ENCODE data around the gene CCDC88B.
"Not testable (repeated sequence)": the region's sequence is repeated elsewhere in the genome, so short reads cannot be mapped to it uniquely, and the experiment has no call there.

The CCDC88B gene

DNA sequence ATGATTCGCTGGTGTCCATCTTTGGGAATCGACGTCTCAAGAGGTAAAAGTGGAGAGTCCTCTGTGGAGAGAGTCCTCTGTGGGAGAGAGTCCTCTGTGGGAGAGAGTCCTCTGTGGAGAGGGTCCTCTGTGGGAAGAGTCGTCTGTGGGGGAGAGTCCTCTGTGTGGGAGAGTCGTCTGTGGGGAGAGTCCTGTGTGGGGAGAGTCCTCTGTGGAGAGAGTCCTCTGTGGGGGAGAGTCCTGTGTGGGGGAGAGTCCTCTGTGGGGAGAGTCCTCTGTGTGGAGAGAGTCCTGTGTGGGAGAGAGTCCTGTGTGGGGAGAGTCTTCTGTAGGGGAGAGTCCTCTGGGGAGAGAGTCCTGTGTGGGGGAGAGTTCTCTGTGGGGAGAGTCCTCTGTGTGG lies 19.0 kb upstream of the CCDC88B start:
- DNase-seq = no peak

DNA sequence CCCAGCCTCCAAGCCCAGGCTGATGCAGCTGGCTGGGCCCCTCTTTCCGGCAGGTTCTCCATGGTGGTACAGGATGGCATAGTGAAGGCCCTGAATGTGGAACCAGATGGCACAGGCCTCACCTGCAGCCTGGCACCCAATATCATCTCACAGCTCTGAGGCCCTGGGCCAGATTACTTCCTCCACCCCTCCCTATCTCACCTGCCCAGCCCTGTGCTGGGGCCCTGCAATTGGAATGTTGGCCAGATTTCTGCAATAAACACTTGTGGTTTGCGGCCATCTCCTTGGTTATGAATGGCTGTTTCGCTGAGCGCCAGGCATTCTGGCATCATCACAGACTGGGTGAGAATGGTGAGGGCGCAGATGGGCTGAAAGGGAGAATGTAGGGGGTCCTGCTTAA lies 18.5 kb upstream of the CCDC88B start:
- DNase-seq = no peak

DNA sequence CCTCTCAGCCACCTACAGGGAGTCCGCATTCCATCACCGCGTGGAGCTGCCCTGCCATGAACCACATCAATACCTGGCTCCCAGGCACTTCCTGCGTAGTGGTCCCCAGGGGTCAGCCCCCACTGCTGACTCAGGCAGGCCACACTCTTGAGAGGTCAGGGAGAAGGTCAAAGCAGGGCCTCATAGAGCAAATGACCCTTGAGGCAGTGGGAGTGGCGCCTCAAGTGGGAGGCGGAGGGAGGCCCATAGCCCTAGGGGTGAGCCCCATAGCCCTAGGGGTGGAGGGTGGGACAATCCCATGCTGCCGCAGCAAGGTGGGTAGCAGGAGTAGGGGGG lies 17.1 kb upstream of the CCDC88B start:
- DNase-seq = no peak

DNA sequence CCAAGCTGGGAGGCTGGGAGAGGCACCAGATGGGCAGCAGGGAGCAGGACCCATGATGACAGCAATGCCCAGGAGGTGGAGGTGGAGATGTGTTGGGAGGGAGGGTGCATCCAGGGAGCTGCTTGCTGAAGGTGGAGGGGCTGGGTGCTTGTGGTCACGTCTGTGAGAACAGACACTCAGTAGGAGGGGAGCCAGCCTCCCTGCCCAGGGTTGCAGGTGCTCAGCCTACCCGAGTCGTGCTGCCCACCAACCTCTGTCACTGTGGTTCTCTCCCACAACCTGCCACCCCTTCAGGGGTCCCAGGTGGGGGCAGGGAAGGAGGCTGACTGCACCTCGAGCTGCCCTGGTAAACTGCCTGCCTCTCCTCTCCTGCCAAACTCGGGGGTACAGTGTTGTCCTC lies 16.6 kb upstream of the CCDC88B start:
- DNase-seq = no peak

DNA sequence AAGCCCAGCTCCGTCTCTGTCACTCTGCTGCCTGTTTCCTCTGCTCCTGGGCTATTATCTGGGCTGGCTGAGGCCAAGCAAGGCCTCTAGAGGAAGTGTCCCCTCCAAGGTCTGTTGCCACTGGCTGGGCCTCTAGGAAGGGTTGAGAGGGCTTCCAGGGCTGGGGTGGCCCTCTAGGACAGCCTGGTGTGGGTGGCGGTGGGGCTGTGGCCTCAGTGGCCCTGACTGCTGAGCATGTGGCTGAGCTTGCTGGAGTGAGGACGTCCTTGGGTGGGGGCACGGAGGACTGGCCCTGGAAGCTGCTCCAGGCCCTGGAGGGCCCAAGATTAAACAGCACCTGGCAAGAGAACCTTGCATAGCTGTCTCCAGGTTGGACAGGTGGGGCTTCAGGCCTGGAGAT lies 16.0 kb upstream of the CCDC88B start:
- not testable (repeated sequence) for DNase-seq

DNA sequence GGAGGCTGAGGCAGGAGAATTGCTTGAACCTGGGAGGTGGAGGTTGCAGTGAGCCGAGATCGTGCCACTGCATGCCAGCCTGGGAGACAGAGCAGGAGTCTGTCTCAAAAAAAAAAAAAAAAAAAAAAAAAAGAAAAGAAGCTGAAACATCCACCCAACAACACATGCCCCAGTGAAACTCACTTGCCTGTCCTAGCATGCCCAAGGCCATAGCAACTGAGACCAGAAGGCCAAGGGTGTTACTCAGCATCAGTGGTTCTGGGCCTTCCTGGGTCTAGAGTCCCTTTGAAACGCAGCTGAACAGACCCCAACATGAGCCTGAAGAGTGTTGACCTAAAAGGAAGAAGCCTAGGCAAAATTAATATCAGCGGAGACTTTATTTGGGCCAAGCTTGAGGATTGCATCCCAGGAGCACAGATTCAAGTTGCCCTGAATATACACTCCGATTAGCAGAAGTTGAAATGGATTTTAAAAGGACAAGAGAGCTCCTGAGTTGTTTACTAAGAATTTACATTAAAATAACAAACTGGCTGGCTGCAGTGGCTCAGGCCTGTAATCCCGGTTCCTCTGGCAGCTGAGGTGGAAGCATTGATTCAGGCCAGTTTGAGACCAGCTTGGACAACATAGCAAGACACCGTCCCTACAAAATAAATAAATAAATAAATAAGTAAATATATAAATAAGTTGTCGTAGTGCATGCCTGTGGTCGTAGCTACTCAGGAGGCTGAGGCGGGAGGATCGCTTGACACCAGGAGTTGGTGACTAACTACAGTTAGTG lies 15.1 kb upstream of the CCDC88B start:
- no peak for DNase-seq

DNA sequence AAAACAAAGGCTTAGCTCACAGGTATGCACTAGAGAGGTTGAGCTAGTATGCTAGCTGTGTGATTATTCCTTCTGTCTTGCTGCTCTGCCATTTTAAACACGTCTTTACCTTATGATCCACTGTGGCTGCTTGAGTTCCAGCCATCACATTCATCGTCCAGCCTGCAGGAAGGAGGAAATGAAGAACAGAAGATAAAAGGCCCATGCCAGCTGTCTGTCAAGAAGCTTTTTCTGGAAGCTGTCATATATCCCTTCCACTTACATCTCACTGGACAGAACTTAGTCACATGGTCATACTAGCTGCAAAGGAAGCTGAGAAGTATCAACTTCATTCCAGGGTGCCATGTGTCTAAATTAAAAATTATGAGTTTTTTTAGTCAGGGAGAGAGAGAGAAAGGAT lies 12.6 kb upstream of the CCDC88B start:
- no peak for DNase-seq

DNA sequence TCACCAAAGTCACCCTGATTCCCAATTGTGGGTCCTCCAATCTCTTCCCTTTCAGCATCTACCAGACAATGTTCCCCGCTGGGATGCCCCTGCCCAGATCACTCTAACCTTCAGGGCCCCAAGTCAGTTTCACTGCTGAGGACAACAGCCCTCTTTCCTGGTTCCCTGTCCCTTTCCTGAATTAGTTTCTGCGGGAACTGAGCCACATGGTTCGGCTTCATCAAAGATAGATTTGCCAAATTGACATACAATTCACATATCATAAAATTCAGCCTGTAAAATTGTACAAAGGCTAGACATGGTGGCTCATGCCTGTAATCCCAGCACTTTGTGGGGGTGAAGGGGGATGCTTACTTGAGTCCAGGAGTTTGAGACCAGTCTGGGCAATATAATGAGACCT lies 12.0 kb upstream of the CCDC88B start:
- no peak for DNase-seq

DNA sequence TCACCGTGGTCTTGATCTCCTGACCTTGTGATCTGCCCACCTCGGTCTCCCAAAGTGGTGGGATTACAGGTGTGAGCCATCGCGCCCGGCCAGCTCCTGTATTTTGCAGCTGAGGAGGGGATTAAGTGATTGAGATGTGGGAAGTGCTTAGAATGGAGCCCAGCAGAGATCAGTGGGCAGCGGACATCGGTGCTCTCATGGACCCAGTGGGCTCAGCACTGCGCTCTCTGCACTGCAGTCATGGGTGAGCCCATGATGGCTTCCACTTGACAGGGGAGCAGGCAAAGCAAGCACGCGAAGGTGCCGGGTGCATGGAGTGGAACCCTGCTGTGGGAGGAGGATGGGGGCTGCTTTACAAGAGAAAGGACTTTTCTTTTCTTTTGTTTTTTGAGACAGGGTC lies 9.1 kb upstream of the CCDC88B start:
- no peak for DNase-seq

DNA sequence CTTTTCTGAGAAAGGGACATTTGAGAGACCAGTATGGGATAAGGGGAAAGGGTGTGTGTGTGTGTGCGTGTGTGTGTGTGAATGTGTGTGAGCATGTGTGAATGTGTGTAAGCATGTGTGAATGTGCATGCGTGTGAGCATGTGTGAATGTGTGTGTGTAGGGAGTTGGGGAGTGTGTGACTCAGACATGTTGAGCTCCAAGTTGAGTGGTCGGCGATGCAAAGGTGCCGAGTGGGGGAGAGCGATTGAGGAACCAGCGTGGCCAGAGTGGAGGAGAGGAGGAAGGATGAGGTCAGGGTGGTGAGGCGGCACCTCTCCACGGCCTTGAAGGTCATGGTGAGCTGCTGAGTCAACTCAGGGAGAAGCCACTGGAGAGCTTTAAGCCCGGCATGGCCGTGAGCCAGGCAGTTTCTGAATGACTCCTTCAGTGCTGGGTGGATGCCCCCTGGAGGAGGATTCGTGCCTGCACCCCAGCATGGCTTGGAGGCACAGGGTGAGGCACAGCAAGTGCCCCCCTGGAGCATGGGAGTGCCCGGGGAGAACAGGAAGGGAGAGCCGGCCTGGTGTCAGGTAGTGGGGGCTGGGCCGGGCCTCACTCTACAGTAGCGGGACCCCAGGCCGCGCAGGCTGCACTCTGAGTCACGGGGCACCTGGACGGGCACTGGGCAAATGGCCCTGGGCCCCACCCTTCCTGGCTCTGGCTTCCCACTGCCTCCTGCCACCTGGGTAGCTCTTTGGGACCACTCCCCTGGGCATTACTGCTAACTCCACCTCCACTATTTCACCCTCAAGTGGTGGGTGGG lies 8.2 kb upstream of the CCDC88B start:
- no peak for DNase-seq

DNA sequence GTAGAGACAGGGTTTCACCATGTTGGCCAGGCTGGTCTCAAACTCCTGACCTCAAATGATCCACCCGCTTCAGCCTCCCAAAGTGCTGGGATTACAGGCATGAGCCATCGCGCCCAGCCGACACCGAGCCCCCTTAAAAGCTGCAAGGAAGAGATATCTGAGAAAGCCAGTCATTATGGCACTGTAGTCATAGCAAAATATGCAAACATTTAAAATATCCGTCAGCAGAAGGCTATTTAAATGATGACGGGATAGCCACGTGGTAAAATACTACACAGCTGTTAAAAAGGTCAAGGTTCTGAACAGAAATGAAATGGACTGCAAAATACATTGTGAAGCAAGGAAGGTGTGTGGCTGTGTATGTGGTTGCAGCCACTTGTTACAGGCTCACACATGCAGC lies 6.4 kb upstream of the CCDC88B start:
- DNase-seq = no peak

DNA sequence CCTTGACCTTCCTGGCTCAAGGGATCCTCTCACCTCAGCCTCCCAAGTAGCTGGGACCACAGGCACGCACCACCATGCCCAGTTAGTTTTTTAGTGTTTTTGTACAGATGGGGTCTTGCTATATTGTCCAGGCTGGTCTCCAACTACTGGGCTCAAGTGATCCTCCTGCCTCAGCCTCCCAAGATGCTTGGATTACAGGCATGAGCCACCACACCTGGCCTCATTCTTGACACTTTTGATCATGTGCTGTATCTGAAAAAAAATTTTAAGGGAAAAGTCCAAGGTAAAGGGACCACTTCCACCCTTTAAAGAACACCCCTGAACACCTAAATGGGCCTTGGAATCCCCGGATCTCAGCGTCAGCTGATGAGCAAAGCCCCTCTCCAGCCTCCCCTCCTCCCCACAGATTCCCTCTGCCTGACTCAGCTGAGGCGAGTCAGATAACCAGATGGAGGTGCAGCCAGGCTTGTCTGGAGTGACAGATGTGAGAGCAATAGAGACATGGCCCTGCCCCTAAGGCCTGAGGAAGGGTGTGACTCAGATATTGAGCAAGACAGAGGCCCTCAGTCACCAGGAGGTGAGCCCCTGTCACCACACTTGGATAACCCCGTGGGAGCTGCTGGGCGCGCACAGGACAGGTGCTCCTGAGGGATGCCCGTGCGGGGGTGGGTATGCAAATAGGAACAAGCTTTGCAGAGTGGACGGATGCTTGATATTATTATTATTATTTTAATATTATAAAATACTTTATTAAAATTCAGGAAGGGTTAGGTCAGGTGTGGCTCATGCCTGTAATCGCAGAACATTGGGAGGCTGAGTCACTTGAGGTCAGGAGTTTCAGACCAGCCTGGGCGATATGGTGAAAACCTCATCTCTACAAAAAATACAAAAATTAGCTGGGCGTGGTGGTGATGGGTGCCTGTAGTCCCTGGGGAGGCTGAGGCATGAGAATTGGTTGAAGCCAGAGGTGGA lies 5.0 kb upstream of the CCDC88B start:
- no peak for DNase-seq

DNA sequence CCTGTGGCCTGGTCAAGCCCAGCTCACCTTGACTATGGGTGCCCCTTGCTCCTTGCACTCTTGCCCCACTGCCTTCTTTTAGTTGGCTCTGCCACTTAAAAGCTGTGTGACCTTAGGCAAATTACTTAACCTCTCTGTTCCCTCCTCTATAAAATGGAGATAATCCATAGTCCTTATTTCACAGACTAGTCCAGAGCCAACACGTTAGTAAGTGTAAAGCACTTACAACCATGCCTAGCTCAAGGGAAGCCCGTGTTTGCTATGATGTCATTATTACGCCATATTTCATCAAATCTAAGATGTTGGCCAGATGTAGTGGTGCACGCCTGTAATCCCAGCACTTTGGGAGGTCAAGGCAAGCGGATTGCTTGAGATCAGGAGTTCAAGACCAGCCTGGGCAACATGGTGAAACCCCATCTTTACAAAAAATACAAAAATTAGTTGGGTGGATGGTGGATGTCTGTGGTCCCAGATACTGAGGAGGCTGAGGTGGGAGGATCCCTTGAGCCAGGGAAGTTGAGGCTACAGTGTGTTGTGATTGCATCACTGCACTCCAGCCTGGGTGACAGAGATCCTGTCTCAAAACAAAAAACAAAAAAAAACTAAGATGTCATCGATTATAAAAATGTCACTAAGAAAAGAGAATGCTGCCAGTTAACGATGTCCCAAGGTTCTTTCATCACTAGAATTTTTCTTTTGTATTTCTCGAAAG lies 2.3 kb upstream of the CCDC88B start:
- no peak for DNase-seq

DNA sequence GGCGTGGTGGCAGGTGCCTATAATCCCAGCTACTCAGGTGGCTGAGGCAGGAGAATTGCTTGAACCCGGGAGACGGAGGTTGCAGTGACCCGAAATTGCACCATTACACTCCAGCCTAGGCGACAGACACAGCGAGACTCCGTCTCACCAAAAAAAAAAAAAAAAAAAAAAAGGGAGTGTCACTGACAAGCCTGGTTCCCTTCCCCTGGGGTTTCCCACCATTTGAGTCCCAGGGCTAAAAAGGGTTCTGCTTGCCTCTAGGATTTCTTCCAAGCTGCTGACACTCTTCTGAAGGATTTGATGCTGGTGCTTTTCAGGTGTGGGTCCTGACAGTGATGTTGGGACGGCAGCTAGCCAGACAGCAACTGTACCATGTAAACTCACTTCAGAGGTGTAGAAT lies 1.3 kb upstream of the CCDC88B start:
- no peak for DNase-seq

DNA sequence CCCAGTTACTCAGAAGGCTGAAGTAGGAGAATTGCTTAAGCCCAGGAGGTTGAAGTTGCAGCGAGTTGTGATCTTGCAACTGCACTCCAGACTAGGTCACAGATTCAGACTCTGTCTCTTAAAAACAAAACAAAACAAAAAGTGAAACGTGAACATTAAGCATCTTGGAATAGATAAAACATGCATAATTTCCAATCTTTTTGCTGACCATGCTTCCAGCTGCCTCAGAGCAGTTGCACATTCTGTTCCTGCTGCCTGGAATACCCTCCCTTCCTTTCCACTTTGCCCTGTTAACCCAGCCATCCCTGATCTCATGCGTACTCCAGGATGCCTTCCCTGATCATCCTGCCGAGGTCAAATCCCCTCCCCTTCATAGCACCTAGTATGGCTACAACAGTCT lies 718 bp upstream of the CCDC88B start:
- no peak for DNase-seq

DNA sequence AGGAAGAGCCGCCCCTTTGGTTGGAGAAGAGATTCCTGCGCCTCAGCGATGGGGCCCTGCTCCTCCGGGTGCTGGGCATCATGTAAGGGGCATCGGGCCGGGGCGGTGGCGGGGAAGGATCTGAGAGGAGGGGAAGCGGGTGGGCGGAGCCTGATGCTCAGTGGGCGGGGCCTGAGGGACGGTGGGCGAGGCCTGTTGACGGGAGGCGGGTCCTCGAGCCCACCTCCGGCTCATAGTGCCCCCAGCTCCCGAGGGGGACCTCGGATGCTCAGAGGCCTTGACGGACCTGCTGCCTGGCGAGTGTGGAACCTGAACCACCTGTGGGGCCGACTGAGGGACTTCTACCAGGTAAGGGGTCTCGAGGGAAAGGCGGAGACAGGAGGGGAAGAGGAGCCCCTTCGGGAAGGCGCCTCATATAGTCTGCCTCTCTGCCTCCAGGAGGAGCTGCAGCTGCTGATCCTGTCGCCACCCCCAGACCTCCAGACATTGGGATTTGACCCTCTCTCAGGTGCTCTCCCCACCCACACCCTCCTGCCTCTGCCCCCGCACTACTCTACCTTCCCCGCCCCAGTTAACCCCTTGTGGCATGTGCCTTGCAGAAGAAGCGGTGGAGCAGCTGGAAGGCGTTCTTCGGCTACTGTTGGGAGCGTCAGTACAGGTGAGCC lies 799 bp downstream of the CCDC88B start:
- DNase-seq = no peak

DNA sequence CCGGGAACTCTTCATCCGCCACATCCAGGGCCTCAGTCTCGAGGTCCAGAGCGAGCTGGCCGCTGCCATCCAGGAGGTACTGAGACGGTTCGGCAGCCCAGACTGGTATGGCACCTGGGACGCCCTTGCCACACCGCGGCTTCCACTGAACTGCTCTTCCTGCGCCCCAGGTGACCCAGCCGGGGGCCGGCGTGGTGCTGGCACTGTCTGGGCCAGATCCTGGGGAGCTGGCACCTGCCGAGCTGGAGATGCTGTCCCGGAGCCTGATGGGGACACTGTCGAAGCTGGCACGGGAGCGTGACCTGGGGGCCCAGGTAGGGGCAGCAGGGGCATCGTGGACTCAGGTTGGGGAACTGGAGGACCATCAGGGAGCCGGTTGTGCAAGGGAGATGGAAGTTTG lies 1.4 kb downstream of the CCDC88B start:
- DNase-seq = no peak

DNA sequence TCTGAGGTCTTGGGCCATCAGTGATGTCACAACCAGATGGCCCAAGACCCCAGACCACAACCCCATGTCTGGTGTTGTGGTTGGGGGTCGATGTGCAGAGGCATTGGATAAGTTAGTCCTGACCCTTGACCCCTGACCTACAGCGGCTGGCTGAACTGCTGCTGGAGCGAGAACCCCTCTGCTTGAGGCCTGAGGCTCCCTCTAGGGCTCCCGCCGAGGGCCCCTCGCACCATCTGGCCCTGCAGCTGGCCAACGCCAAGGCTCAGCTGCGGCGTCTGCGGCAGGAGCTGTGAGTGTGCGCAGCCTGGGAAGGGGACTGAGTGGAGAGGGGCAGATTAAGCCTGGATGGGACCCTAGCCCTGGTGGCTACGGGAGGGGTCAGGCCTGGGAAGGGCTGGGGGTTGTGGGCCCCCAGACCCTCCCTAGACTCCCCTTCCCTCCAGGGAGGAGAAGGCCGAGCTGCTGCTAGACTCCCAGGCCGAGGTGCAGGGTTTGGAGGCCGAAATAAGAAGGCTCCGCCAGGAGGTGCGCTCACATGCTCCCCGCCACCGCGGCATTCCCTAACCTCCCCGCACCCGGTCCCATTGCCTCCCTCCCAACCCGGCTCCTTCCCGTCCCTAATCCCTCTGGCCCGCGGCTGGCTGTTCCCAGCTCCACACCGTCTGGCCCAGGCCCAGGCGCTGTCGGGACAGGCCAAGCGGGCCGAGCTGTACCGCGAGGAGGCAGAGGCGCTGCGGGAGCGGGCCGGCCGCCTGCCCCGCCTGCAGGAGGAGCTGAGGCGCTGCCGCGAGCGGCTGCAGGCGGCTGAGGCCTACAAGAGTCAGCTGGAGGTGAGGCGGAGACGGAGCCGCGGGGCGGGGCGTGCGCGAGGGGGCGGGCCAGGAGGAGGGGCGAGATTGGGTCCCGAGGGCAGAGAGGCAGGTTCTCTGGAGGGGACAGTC lies 2.1 kb downstream of the CCDC88B start:
- peak; percentile 72 to 76 for DNase-seq

DNA sequence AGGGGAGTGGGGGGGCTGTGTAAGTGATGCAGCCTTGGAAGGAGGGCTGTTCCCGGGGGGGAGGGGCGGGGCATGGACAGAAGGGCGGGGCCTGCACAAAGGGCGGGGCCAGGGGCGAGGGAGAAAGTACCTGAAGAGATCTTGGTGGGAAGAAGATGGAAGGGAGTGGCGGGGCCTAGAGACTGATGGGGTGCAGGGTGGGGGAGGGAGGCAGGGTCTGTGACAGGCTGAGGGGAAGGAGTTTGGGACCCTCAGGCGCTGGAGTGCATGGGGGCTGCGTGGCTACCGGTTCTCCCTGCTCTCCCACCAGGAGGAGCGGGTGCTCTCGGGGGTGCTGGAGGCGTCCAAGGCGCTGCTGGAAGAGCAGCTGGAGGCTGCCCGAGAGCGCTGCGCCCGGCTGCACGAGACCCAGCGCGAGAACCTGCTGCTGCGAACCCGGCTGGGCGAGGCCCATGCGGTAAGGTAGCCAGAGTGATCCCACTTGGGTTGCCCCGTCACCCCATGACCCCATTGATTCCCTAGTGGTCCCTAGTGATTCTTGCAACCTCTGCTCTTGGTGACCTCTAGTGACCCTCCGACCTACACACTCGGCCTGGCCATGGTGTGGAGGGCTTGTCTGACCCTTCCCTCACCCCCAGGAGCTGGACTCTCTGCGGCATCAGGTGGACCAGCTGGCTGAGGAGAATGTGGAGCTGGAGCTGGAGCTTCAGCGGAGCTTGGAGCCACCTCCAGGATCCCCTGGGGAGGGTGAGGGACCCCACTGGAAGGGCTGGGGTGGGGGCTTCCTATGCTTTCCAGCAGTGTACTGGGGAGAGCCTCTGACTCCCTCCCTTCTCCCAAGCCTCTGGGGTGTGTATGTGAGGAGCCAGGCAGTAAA lies 3.1 kb downstream of the CCDC88B start:
- no peak for DNase-seq

All from NCI-H2081 (cell line).